ENCODE results near the gene FSTL4. TPM values are rescaled to one million over a fixed set of nuclear protein-coding genes. Genes with fewer than 3 reads are reported as not detected.

FSTL4 gene
- total RNA-seq, 2 donors from 2014 or later, result 0.26 to 1.3 TPM

GRCh38 chr5:133485468-133485867 lies 126.9 kb downstream of the FSTL4 start:
- peaks cover 5% of the 10 kb centered on the region for H3K4me1 ChIP-seq
- intact Hi-C loops (cut with DNase I), result no loop called here
- no peak overlapping the region for H3K27ac ChIP-seq
- H3K4me3 ChIP-seq, result no peak overlapping the region
- H3K9me3 ChIP-seq, result no peaks in the 10 kb centered on the region
- DNase-seq (no peak), ATAC-seq (no peak)
- 61 to 64% methylated on average over 4 to 5 of the region's 5 CpGs for WGBS, 2 donors
- no peaks in the 10 kb centered on the region for H3K27me3 ChIP-seq
- TF ChIP-seq, protein P1, sequence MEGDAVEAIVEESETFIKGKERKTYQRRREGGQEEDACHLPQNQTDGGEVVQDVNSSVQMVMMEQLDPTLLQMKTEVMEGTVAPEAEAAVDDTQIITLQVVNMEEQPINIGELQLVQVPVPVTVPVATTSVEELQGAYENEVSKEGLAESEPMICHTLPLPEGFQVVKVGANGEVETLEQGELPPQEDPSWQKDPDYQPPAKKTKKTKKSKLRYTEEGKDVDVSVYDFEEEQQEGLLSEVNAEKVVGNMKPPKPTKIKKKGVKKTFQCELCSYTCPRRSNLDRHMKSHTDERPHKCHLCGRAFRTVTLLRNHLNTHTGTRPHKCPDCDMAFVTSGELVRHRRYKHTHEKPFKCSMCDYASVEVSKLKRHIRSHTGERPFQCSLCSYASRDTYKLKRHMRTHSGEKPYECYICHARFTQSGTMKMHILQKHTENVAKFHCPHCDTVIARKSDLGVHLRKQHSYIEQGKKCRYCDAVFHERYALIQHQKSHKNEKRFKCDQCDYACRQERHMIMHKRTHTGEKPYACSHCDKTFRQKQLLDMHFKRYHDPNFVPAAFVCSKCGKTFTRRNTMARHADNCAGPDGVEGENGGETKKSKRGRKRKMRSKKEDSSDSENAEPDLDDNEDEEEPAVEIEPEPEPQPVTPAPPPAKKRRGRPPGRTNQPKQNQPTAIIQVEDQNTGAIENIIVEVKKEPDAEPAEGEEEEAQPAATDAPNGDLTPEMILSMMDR (IDR thresholded peaks at IDR 0.05), result no peak
- TF ChIP-seq POLR2A (IDR thresholded peaks at IDR 0.05), result no peak
- no peaks in the 10 kb centered on the region for H3K36me3 ChIP-seq (replicated peaks in 1 of 2; ENCODE audit: insufficient read depth in 1 of 2, low read depth in 2 of 2)

DNA sequence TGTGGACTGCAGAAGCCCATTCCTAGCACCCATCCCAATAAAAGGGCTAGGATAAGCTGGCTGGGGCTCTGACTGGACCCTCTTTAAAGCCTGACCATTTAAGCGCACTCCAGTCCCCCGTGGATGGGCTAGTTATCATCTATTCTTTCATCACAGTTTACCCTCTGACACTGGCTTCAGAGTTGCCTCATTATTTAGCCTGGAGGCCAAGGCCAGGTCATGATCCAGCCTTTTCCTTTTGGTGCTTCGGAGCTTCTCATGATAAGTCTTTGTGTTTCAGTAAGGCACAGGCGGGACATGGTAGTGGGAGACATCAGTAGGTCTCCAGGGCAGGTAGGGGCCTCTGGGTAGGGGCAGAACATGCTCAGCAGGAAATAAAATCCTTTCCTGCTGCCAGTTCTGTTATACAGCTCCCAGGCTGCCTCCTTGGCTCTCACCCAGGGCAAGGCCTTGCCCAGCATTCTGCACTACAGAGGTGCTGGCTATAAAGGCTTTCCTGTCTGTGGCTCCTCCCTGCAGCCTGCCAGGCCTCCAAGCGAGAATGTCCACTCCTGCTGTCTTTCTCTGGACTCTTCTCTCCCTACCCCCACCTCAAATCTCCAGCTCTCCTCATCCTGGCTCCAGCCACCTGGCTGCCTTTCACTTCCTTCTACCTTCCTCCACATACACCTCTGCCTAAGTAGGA lies 128.8 kb downstream of the FSTL4 start:
- Histone ChIP-seq H3K27ac (peak overlapping the region in 1 of 4 donors; percentile 36), H3K4me3 (no peak overlapping the region), H3K4me1 (peaks cover 5% of the 10 kb centered on the region), H3K36me3 (replicated peaks in 1 of 2; ENCODE audit: insufficient read depth in 1 of 2, low read depth in 2 of 2) (no peaks in the 10 kb centered on the region), H3K9me3 (no peaks in the 10 kb centered on the region), H3K27me3 (no peaks in the 10 kb centered on the region)
- DNase-seq, result peak; percentile 19 to 41 (median 36)
- TF ChIP-seq, protein P1 (IDR thresholded peaks at IDR 0.05), result no peak
- TF ChIP-seq POLR2A (IDR thresholded peaks at IDR 0.05), result no peak
- ATAC-seq, result peak; percentile 53
- intact Hi-C loops (cut with DNase I), result no loop called here
- 79 to 83% methylated on average over 5 of the region's 5 CpGs for WGBS, 2 donors

DNA sequence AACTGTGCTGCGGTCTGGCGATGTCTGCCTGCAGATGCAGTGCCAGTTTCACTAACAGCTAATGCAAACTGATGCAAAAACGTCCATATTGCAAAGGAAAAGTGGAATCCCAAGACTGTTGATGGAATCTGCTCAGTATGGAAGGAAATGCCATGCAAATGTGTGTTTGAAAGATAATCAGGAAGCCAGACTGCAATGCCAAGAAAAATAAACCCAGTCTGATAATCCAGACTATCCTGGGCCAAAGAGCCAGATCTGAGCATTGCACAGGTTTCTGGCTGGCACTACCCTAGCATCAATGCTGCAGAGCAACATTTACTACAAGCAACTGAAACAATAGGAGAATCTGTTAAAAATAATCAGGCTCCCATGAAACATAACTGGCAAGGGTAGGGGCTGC lies 130.3 kb downstream of the FSTL4 start:
- DNase-seq (no peak), ATAC-seq (no peak)
- WGBS, 2 donors, result 58 to 63% methylated on average over 3 of the region's 3 CpGs
- Histone ChIP-seq H3K4me1 (peaks cover 5% of the 10 kb centered on the region), H3K27me3 (no peaks in the 10 kb centered on the region), H3K4me3 (no peak overlapping the region), H3K27ac (no peak overlapping the region), H3K36me3 (replicated peaks in 1 of 2; ENCODE audit: insufficient read depth in 1 of 2, low read depth in 2 of 2) (no peaks in the 10 kb centered on the region), H3K9me3 (no peaks in the 10 kb centered on the region)
- no peak for TF ChIP-seq POLR2A (IDR thresholded peaks at IDR 0.05)
- TF ChIP-seq, protein P1 (IDR thresholded peaks at IDR 0.05), result no peak
- intact Hi-C loops (cut with DNase I), result no loop called here

GRCh38 chr5:133480866-133481265 lies 131.5 kb downstream of the FSTL4 start:
- 85 to 96% methylated on average over 9 of the region's 10 CpGs for WGBS, 2 donors
- TF ChIP-seq POLR2A (IDR thresholded peaks at IDR 0.05), result no peak
- TF ChIP-seq, protein P1 (IDR thresholded peaks at IDR 0.05), result no peak
- ATAC-seq (no peak), DNase-seq (no peak)
- Histone ChIP-seq H3K4me3 (no peak overlapping the region), H3K9me3 (no peaks in the 10 kb centered on the region), H3K36me3 (replicated peaks in 1 of 2; ENCODE audit: insufficient read depth in 1 of 2, low read depth in 2 of 2) (no peaks in the 10 kb centered on the region), H3K27ac (no peak overlapping the region), H3K4me1 (peaks cover 5% of the 10 kb centered on the region), H3K27me3 (no peaks in the 10 kb centered on the region)
- intact Hi-C loops (cut with DNase I), result no loop called here

DNA sequence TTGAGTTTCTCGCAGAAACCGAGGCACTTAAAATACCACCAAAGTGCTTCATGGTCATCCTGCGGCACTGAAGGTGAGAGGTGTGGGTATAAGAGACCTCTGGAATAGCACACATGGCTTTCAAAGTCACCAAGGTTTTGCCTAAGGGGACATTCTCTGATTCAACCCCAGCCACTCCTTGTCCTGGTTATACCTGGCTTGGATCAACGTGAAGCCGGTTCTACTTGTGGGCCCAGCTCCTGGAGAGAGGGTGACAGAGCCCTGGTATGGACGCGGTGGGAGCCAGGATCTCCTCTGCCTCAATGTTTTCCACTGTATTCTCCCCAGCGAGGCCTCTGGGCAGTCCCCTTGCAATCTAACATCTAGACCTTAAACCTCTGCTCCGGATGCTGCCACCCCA lies 132.0 kb downstream of the FSTL4 start:
- Histone ChIP-seq H3K36me3 (replicated peaks in 1 of 2; ENCODE audit: insufficient read depth in 1 of 2, low read depth in 2 of 2) (no peaks in the 10 kb centered on the region), H3K27me3 (no peaks in the 10 kb centered on the region), H3K4me3 (no peak overlapping the region), H3K4me1 (peaks cover 5% of the 10 kb centered on the region), H3K9me3 (no peaks in the 10 kb centered on the region), H3K27ac (no peak overlapping the region)
- DNase-seq (no peak), ATAC-seq (no peak)
- 91 to 94% methylated on average over 9 of the region's 9 CpGs for WGBS, 2 donors
- TF ChIP-seq POLR2A (IDR thresholded peaks at IDR 0.05), result no peak
- TF ChIP-seq, protein P1 (IDR thresholded peaks at IDR 0.05), result no peak
- intact Hi-C loops (cut with DNase I), result no loop called here

All from body of pancreas (tissue), 4 donors.